NCI-H1092 treated with DMSO at 0.1 percent for 48 hours (cell line): ENCODE measurements around the gene TMEM14B.
A peak's percentile ranks its signal among the peaks of the same experiment; 100 is the strongest.
"Not testable (repeated sequence)": the region's sequence is repeated elsewhere in the genome, so short reads cannot be mapped to it uniquely, and the experiment has no call there.

Experiments used
- DNase-seq: peaks from one replicate; lab custom pipeline; 2025; lab: John Stamatoyannopoulos, UW

The TMEM14B gene

DNA sequence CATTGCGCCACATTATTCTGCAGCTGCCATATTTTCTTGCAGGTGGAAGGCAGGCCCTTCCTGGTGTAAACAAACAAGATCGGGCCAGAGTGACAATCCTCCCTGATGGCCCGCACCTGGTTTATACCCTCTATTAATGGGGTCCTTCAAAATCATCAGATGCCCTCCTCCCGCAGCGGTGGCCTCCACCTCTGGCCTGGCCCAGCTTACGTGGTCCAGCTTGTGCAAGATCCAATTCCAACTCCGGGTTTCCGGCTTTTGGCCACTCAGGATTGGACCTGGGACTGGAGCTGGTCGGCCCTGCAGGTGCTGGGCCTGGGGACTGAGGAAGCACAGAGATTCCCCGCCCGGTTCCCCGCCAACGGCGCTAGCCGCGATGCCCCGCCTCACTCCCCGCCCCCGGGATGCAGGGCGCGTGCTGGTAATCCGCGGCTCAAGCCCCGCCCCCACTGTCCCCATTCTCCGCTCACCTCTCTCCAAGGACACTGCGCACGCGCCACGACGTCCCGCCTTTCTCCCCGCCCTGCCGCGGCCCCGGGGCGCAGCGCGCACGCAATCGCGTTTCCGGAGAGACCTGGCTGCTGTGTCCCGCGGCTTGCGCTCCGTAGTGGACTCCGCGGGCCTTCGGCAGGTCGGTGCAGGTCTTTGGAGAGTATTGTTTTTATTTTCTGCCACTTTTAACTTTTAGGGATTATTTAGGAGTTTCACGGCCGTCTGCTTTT, at the start of gene TMEM14B:
TSS of gene TMEM14B (plus strand) at position 555 of the 722 bp plus-strand sequence. CDS start 1,441 bp downstream, outside the sequence.
- DNase-seq, result peak; percentile 89

DNA sequence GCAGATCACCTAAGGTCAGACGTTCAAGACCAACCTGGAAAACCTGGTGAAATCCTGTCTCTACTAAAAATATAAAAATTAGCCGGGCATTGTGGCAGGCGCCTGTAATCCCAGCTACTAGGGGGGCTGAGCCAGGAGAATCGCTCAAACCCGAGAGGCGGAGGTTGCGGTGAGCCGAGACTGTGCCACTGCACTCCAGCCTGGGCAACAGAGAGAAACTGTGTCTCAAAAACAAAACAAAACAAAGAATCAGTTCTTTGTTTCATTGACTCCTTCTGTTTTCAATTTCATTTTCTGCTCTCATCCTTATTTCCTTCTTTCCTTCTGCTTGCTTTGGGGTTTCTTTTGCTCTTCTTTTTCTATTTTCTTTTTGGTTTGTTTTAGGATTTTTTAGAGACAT, 33.6 kb upstream of the TMEM14B start:
- no peak for DNase-seq

DNA sequence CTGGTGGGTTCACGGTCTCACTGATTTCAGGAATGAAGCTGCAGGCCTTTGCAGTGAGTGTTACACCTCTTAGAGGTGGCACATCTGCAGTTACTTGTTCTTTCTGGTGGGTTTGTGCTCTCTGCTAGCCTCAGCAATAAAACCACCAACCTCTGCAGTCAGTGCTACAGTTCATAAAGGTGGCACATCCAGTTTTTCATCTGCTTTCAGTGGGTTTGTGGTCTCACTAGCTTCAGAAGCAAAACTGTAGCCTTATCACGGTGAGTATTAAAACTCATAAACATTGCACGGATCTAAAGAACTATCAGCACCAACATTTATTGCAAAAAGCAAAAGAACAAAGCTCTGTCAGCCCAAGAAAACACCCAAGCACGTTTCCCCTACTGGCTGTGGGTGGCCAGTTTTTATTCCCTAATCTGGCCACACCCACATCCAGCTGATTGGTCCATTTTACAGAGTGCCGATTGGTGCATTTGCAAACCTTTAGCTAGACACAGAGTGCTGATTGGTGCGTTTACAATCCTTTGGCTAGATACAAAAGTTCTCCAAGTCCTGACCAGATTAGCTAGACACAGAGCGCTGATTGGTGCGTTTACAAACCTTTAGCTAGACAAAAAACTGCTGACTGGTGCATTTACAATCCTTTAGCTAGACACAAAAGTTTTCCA, 28.2 kb upstream of the TMEM14B start:
- DNase-seq, result no peak

DNA sequence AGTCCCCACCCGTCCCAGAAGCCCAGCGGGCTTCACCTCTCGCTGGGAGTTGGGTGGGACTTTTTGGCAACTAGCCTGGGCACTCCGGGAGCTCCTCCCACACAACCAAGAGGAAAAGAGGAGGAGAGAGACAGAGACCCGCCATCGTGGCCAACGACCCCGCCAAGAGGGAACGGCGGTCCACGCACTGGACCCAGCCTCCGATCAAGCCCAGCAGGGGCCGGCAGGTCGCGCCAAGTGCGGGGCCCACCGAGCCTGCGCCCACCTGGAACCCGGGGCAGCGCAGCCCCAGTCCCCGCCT, 27.7 kb upstream of the TMEM14B start:
- DNase-seq, result no peak

DNA sequence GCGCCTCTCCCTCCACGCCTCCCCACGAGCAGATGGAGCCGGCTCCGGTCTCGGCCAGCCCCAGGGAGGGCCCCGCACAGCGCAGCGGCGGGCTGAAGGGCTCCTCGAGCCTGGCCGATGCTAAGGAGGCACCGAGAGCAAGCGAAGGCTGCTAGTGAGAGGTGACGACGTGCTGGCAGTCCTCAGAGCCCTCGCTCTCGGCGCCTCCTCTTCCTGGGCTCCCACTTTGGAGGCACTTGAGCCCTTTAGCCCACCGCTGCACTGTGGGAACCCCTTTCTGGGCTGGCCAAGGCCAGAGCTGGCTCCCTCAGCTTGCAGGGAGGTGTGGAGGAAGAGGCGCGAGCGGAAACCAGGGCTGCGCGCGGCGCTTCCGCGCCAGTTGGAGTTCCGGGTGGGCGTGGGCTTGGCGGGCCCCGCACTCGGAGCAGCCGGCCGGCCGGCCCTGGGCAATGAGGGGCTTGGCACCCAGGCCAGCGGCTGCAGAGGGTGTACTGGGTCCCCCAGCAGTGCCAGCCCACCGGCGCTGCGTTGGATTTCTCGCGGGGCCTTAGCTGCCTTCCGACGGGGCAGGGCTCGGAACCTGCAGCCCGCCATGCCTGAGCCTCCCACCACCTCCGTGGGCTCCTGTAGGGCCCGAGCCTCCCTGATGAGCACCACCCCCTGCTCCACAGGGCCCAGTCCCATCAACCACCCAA, 27.2 kb upstream of the TMEM14B start:
- DNase-seq, result peak; percentile 15

DNA sequence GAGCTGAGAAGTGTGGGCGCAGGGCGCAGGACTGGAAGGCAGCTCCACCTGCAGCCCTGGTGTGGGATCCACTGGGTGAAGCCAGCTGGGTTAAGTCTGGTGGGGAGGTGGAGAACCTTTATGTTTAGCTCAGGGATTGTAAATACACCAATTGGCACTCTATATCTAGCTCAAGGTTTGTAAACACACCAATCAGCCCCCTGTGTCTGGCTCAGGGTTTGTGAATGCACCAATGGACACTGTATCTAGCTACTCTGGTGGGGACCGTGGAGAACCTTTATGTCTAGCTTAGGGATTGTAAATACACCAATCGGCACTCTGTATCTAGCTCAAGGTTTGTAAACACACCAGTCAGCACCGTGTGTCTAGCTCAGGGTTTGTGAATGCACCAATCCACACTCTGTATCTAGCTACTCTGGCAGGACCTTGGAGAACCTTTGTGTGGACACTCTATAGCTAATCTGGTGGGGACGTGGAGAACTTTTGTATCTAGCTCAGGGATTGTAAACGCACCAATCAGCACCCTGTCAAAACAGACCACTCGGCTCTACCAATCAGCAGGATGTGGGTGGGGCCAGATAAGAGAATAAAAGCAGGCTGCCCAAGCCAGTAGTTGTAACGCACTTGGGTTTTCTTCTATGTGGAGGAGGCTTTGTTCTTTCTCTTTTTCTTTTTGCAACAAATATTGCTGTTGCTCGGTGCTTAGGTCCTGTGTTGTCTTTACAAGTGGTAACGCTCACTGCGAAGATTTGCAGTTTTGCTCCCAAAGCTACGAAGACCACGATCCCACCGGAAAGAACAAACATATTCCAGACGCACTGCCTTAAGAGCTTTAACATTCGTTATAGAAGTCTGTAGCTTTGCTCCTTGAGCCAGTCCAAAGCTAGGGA, 26.4 kb upstream of the TMEM14B start:
- DNase-seq, result peak; percentile 1

DNA sequence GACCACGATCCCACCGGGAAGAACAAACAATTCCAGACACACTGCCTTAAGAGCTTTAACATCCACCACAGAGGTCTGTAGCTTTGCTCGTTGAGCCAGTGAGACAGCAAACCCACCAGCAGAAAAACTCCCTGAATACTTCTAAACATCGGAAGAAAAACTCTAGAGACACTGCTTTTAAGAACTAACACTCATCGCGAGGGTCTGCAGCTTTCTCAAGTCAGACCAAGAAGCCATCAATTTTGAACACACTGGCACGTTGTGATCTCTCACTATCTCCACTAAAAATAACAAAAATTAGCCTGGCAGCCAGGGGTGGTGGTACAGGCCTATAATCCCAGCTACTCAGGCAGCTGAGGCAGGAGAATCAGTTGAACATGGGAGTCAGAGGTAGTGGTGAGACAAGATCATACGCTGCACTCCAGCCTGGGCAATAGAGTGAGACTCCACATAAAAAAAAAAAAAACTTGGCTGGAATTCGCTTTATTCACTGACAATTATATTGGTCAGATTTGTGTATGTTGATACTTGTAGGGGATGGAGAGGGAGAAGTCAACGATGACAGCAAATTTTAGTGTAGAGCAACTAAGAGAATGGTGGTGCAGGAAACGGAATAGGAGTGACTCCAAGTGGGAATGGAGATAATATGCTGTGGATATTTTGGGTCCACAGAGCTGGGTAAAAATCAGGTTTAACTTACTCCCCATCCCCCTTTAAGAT, 25.6 kb upstream of the TMEM14B start:
- no peak for DNase-seq

DNA sequence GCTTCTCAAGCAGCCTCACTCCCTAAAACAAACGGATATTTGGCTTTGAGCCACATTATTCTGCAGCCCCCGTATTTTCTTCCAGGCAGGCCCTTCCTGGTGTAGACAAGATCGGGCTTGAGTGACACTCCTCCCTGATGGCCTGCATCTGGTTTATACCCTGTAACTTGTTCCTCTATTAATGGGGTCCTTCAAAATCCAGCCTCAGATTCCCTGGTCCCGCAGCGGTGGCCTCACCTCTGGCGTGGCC, 25.1 kb upstream of the TMEM14B start:
- no peak for DNase-seq

DNA sequence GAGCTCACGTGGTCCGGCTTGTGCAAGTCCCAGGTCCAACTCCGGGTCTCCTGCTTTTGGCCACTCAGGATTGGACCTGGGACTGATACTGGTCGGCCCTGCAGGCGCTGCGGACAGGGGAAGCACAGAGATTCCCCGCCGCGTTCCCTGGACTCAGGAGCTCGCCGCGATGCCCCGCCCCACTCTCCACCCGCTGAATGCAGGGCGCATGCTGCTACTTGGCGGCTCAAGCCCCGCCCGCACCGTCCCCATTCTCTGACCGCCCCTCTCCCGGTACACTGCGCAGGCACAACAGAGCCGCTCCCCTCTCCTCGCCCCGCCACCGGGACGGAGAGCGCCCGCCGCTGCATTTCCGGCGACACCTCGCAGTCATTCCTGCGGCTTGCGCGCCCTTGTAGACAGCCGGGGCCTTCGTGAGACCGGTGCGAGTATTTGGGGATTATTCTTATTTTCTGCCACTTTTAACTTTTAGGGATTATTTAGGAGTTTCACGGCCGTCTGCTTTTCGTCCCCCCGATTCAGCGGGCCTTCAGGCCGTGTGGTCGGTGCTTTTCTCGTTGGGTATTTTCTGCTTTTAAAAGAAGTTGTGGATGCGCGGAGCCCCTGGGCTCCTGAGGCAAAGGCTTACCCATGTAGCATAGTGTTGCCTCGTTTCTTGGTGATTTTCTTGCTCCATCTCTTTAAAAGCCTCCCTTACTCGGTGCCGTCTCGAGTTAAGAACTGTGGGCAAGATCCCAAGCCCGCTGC, 24.6 kb upstream of the TMEM14B start, which contains the start of gene TMEM14C:
TSS of gene TMEM14C (plus strand) at position 251 of the 747 bp plus-strand sequence. CDS start 1,544 bp downstream, outside the sequence.
- DNase-seq, result peak; percentile 78

DNA sequence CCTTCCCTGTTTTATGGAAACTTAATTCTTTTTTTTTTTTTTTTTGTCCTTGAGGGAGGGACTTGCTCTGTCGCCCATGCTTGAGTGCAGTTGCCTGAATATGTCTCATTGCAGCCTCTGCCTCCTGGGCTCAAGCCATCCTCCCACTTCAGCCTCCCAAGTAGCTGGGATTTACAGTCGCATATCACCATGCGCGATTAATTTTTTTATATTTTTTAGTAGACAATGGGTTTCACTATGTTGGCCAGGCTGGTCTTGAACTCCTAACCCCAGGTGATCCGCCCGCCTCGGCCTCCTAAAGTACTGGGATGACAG, 24.1 kb upstream of the TMEM14B start:
- no peak for DNase-seq

DNA sequence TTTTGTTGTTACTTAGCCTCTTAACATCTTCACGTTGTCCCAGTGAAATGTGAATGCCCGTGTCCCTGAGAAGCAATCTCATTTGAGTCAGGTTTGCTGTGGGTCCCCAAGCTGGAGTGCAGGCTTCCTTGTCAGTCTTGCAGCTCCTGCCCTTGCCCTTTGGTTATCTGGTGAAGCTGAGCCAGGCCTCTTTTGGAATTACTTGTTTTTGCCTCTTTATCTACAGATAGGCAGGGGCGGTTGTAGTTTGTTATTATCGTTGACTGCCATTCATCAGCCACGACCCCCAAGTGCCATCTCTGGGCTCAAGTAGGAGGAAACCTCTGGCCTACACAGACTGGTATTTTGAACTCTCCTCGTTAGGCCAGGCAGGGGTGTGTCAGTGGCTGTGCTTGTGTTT, 22.6 kb upstream of the TMEM14B start:
- no peak for DNase-seq

DNA sequence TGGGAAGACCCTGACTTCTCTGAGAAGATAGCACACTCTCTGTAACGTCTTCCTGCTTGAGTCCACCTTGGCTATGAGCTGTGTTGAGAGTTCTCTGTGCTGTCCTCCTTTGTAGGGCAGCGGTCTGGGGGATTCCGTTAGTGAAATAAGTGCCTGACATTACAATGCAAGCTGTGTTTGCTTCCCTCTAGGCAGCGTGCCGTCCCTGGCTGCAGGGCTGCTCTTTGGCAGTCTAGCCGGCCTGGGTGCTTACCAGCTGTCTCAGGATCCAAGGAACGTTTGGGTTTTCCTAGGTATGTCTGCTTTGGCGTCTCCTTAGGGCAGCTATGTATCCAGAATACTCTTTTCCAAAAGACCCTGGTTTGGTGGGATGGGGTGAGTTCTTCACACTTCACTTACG, 21.9 kb upstream of the TMEM14B start:
- no peak for DNase-seq

DNA sequence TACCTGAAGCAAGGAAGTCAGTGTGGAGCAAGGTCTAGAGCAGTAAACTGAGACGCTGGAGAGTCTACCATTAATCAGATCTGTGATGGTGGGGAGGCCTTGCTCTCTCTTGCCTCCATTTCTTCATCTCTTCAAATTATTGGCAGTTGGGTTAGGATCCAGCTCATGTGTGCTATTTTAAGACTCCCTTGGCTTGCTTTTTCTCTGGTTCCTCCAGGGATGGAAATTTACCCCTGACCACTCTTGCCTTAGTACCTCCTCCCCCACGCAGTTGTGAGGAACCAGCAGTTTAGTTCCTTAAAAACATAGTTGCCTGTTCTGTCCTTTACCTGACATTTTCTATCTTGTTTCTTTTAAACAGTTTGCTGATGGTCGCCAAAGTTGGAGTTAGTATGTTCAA, 17.4 kb upstream of the TMEM14B start:
- DNase-seq, result no peak

DNA sequence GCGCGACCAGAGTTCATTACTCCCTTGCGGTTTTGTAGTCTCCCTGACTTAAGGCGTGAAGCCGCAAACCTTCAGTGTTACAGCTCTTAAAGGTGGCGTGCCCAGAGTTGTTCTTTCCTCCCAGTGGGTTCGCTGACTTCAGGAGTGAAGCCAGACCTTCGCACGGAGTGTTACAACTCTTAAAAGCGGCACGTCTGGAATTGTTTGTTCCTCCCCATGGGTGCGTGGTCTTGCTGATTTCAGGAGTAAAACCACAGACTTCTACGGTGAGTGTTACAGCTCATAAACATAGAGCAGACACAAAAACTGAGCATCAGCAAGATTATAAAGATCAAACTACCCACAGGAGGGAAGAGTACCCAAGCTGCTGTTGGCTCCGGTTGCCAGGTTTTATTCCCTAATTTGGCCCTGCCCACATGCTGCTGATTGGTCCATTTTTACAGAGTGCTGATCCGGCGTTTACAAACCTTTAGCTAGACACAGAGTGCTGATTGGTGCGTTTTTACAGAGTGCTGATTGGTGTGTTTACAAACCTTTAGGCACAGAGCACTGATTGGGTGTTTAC, 14.4 kb upstream of the TMEM14B start:
- DNase-seq, result no peak

DNA sequence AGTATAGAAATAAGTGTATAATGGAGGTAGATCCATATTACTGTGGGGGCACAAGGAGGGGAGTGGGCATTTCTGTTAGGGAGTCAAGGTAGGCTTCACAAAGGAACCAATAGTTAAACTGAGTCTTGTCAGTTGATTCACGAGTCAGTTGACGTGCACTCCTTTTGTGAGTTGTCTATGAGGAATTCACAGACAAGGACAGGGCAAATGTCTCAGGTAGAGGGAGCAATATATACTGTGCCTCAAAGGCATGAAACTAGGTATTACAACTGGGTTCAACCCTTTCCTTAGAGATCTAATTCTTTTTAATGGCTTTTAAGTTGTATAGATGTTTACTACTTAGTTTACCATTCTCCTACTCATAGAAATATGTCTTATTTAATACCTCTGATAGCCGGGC, 13.7 kb upstream of the TMEM14B start:
- DNase-seq, result no peak

DNA sequence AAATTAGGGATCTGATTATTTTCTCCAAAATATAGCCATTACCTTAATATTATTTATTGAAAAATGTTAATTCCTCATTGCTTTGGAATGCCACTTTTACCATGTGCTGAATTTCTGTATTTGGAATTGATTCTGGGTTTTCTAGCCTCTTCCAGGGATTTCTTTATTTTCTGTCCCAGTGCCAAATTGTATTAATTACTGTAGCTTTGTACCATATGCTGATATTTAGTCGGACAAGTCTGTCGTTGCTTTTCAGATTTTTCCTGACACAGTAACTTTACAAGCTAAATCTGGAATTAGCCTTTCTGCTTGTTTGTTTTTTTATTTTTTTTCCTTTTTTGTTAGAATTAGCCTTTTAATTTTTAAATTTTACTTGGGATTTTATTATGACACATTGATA, 10.9 kb upstream of the TMEM14B start:
- DNase-seq, result no peak

DNA sequence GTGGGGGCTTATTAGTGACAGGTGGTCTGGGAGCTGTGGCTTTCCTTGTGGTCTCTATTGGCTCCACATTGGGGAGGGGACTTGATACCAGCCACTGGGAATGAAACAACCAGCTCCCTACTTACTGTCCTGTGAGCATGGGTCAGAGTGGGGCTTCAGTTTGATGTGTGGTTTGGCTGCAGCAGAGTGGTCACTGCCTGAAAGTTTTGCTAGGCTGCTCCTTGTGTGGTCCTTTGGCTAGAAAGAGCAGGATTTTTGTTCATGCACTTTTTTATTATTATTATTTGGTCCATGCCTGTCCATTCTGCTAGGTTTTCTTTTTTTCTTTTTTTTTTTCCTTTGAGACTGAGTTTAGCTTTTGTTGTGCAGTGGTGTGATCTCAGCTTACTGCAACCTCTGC, 7.5 kb upstream of the TMEM14B start:
- DNase-seq, result no peak

DNA sequence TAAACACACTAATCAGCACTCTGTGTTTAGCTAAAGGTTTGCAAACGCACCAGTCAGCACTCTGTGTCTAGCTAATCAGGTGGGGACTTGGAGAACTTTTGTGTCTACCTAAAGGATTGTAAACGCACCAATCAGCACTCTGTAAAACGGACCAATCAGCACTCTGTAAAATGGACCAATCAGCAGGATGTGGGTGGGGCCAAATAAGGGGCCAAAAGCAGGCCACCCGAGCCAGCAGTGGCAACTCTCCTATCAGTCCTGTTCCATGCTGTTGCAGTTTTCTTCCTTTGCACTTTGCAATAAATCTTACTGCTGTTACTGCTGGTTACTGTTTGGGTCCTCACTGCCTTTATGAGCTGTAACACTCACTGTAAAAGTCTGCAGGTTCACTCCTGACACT, 6.0 kb upstream of the TMEM14B start:
- DNase-seq, result not testable (repeated sequence)

DNA sequence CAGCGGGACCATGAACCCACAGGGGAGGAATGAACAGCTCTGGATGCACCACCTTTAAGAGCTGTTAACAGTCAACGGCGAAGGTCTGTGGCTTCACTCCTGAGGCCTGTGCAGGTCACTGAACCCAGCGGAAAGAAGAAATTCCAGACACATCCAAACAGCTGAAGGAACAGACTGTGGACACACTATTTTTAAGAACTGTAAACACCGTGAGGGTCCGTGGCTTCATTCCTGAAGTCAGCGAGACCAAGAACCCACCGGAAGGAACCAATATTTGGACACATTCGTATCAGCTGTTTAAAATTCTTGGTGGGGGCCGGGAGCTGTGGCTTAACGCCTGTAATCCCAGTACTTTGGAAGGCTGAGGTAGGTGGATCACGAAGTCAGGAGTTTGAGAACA, 5.4 kb upstream of the TMEM14B start:
- no peak for DNase-seq

DNA sequence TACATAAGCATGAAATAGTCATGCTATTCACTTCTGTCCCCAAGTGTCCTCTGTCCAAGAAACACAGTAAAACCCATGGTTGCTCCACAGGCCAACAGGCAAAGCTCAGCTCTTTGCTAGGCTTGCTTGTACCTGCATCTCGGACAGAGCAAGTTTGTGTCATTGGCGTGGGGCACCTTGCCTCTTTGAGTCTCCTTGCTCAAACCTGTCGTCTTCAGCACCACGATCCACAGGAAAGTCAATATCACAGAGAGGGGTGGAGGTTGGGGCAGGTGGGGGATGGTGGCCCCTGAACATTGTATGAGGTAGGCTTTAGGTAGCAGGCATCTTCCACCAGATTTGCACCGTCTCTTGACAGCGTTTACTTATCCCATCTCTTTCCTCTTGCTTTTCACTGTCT, 4.1 kb upstream of the TMEM14B start:
- DNase-seq, result no peak

DNA sequence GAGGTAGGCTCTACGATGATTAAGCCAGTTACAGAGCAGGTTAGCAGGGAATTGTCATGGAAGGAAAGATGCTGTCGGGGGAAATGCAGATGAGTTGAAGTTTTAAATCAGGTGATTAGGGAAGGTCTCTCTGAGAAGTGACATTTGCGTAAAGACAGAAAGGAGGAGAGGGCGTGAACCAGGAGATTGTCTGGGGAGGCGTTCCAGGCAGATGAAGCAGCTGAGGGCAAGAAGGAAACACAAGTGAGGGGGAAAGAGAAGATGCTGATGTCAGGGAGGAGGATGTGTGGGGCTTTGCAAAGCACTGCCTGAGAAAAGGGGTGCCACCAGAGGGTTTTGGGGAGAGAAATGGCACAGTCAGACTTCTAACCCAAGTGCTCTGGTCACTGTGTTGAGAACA, 2.5 kb upstream of the TMEM14B start:
- DNase-seq, result no peak
